NT2/D1 (cell line): Measurements from ENCODE around the gene ITPKB.

Experiments
- DNase-seq: peaks from one replicate; pipeline ENCODE4 v3.0.0-alpha.2; 2011; ENCODE audit warnings: low read depth, low spot score
- H3K27me3 ChIP-seq: 2 replicates; pipeline ENCODE4 v1.6.0; 2011; ENCODE audit warnings: mild to moderate bottlenecking; ENCODE audit not compliant: insufficient read length, insufficient read depth
- H3K36me3 ChIP-seq: 2 replicates; pipeline ENCODE4 v1.6.1; 2011; ENCODE audit warnings: mild to moderate bottlenecking, low read length, mixed read lengths; ENCODE audit not compliant: insufficient read depth, insufficient read length
- H3K4me1 ChIP-seq: 2 replicates; pipeline ENCODE4 v1.5.1; 2011; ENCODE audit not compliant: insufficient read depth, insufficient read length
- H3K4me3 ChIP-seq: 2 replicates; pipeline ENCODE4 v1.5.1; 2011; ENCODE audit warnings: low read depth; ENCODE audit not compliant: insufficient read length
- H3K9ac ChIP-seq: 2 replicates; pipeline ENCODE4 v1.6.0; 2011; ENCODE audit warnings: low read depth; ENCODE audit not compliant: insufficient read length
- H3K9me3 ChIP-seq: 2 replicates; pipeline ENCODE4 v1.5.1; 2011; ENCODE audit warnings: mild to moderate bottlenecking, low read length; ENCODE audit not compliant: insufficient read depth
- SUZ12 ChIP-seq: IDR thresholded peaks from 2 replicates; pipeline ENCODE4 v1.6.1; 2011; ENCODE audit not compliant: insufficient read length, insufficient read depth; ENCODE audit errors: extremely low read depth
- YY1 ChIP-seq: IDR thresholded peaks from 2 replicates; pipeline ENCODE4 v1.6.1; 2011; ENCODE audit not compliant: insufficient read length, insufficient read depth
- ZNF274 ChIP-seq: IDR thresholded peaks from 2 replicates; pipeline ENCODE4 v1.6.1; 2011; ENCODE audit warnings: mild to moderate bottlenecking, low read depth, low read length

The ITPKB gene

DNA sequence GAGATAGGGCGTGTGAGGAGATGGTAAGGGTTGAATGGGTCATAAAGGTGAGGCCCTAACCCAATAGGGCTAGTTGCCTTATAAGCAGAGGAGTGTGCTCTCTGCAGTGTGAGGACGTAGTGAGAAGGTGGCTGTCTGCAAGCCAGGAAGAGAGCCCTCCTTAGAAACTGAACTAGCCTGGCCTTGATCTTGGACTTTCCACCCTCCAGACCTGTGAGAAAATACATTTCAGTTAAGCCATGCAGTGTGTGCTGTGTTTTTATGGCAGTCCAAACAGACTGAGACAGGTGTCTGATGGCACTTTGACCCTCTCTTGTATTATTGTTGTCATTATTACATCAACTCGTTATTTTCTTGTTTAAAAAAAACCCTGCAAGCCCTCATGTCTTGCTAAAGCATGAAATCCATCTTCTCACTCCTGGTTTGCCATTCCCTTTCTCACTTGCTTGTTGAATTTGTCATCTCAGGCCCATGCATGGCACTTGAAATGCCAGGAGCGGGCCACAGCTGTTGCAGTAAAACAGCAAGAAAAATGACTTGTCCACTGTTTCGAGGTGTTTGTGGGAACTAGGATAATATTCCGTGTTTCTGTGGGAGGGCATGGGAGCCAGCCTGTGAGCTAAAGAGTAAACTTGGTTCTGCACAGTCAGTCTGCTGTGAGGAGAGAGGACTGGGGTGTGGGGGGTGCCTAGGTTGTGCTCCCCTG is 111.9 kb downstream of the ITPKB start:
- Histone ChIP-seq H3K27me3 (peaks cover 22% of the 10 kb centered on the region), H3K4me3 (no peak overlapping the region), H3K9me3 (peaks cover 8% of the 10 kb centered on the region; the same call in 1 of the 2 replicates), H3K9ac (no peak overlapping the region), H3K4me1 (no peaks in the 10 kb centered on the region), H3K36me3 (no peaks in the 10 kb centered on the region)
- DNase-seq: no peak
- TF ChIP-seq ZNF274 (no peak), SUZ12 (no peak)

GRCh38 chr1:226626577-226626956 is 112.5 kb downstream of the ITPKB start:
- no peak for TF ChIP-seq SUZ12
- no peak for TF ChIP-seq ZNF274
- no peak for TF ChIP-seq YY1
- Histone ChIP-seq H3K27me3 (peaks cover 22% of the 10 kb centered on the region), H3K9ac (no peak overlapping the region), H3K9me3 (peaks cover 11% of the 10 kb centered on the region; the same call in 1 of the 2 replicates), H3K36me3 (no peaks in the 10 kb centered on the region), H3K4me3 (no peak overlapping the region), H3K4me1 (no peaks in the 10 kb centered on the region)
- DNase-seq: peak; percentile 84

DNA sequence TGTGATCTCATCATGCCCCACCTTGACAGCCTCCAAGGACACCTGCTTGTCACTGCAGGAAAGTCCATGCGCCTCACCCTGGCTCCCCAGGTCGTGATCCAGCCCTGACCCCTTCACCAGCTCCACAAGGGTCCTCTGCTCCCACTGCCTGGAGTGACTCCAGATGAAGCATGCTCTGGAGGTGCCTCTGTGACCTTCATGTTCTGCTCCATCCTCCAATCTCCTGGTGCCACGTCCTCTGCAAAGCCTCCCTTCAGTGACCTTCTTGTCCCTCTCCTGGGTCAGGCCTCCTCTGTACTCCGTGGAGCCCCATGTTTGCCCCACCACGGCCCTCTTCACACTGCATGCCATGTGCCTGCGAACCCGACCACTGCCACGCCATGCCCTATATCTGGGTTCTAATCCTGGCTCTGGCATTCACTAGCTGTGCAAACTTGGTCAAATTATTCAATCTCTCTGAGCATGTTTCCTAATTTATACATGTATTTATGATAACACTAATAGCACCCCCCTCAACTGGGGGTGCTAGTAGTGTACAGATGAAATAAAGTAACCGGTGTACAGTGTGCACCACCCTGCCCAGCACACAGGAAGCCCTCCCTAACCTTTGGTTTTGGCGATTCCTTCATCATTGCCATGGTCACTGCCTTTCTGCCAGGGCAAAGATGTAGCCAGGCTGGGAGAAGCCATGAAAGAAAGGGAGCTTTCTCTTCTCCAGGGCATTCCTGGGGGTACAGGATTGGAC is 113.1 kb downstream of the ITPKB start:
- H3K36me3 ChIP-seq: no peaks in the 10 kb centered on the region
- no peak for DNase-seq
- no peak overlapping the region for H3K4me3 ChIP-seq
- H3K27me3 ChIP-seq: peaks cover 22% of the 10 kb centered on the region
- peaks cover 12% of the 10 kb centered on the region; the same call in 1 of the 2 replicates for H3K9me3 ChIP-seq
- TF ChIP-seq YY1 (no peak), ZNF274 (no peak), SUZ12 (no peak)
- H3K9ac ChIP-seq: no peak overlapping the region
- H3K4me1 ChIP-seq: no peaks in the 10 kb centered on the region

DNA sequence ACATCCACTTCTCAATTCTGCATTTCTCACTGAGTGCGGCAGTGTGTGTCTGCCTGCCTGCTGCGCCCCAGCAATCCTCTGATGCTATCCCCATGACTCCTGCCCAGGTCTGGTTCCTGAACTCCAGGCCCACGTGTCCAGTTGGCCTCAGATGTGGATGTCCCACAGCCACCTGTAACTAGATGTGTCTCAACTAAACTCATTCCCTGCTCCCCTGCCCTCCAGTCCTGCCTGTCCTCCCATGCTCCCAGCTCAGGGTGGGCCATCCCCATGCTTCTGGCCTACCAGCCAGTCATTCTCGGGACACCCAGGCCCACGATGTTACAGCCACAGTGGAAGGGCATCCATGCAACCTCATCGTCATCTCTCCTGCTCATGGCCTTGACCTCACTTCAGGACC is 113.8 kb downstream of the ITPKB start:
- Histone ChIP-seq H3K36me3 (no peaks in the 10 kb centered on the region), H3K9ac (no peak overlapping the region), H3K4me1 (no peaks in the 10 kb centered on the region), H3K27me3 (peaks cover 22% of the 10 kb centered on the region), H3K9me3 (peaks cover 12% of the 10 kb centered on the region; the same call in 1 of the 2 replicates), H3K4me3 (no peak overlapping the region)
- no peak for TF ChIP-seq YY1
- no peak for TF ChIP-seq SUZ12
- TF ChIP-seq ZNF274: no peak
- DNase-seq: no peak

GRCh38 chr1:226624526-226624925 is 114.6 kb downstream of the ITPKB start:
- Histone ChIP-seq H3K4me1 (no peaks in the 10 kb centered on the region), H3K9ac (no peak overlapping the region), H3K36me3 (no peaks in the 10 kb centered on the region), H3K4me3 (no peak overlapping the region), H3K9me3 (peaks cover 12% of the 10 kb centered on the region), H3K27me3 (peaks cover 22% of the 10 kb centered on the region)
- DNase-seq: no peak
- TF ChIP-seq ZNF274 (no peak), SUZ12 (no peak), YY1 (no peak)

GRCh38 chr1:226622012-226622411 is 117.1 kb downstream of the ITPKB start:
- no peak overlapping the region for H3K9ac ChIP-seq
- H3K4me3 ChIP-seq: no peak overlapping the region
- no peaks in the 10 kb centered on the region for H3K36me3 ChIP-seq
- H3K27me3 ChIP-seq: peaks cover 16% of the 10 kb centered on the region
- H3K4me1 ChIP-seq: no peaks in the 10 kb centered on the region
- no peak for TF ChIP-seq ZNF274
- no peak for TF ChIP-seq SUZ12
- no peak for TF ChIP-seq YY1
- H3K9me3 ChIP-seq: peaks cover 9% of the 10 kb centered on the region
- no peak for DNase-seq

GRCh38 chr1:226619031-226619430 is 120.1 kb downstream of the ITPKB start:
- H3K36me3 ChIP-seq: no peaks in the 10 kb centered on the region
- H3K9me3 ChIP-seq: peaks cover 4% of the 10 kb centered on the region
- H3K9ac ChIP-seq: no peak overlapping the region
- H3K4me1 ChIP-seq: no peaks in the 10 kb centered on the region
- no peaks in the 10 kb centered on the region for H3K27me3 ChIP-seq
- H3K4me3 ChIP-seq: no peak overlapping the region
- no peak for TF ChIP-seq ZNF274
- no peak for TF ChIP-seq SUZ12
- TF ChIP-seq YY1: no peak
- DNase-seq: no peak
